Stimulated activated CD4-positive, alpha-beta T cell treated with anti-CD3 and anti-CD28 coated beads, Interleukin-12 subunit alpha, Interleukin-12 subunit beta, amount 100 ng/mL, for 48 hours (primary cell): ENCODE measurements around the gene CYP2W1.
A peak's percentile ranks its signal among the peaks of the same experiment; 100 is the strongest.
"Not testable (repeated sequence)": the region's sequence is repeated elsewhere in the genome, so short reads cannot be mapped to it uniquely, and the experiment has no call there.

Source experiments
- DNase-seq, 3 donors: peaks; one replicate each; pipeline ENCODE4 v3.0.0-alpha.2; 2020; ENCODE audit warnings: low read depth in 2 of 3, low spot score in 1 of 3

The CYP2W1 gene

GRCh38 chr7:983004-983615, at the start of gene CYP2W1:
Gene CYP2W1 (plus strand): TSS chr7:983181. CDS start chr7:983212, 31 bp downstream.
- DNase-seq, result no peak

GRCh38 chr7:934469-935163, 48.4 kb upstream of the CYP2W1 start:
- no peak for DNase-seq

- no peak for DNase-seq
Measured at GRCh38 chr7:935164-935873, 47.7 kb upstream of the CYP2W1 start.

- no peak for DNase-seq
Measured at GRCh38 chr7:935874-936385, 47.1 kb upstream of the CYP2W1 start.

- DNase-seq, result peak in 2 of 3 donors; percentile 27 to 50
Measured at GRCh38 chr7:936386-937054, 46.5 kb upstream of the CYP2W1 start.

GRCh38 chr7:937856-938484, 45.0 kb upstream of the CYP2W1 start:
- no peak for DNase-seq

GRCh38 chr7:938546-939185, 44.3 kb upstream of the CYP2W1 start:
- no peak for DNase-seq

- DNase-seq, result no peak
Measured at GRCh38 chr7:939843-940242, 43.1 kb upstream of the CYP2W1 start.

- no peak for DNase-seq
Measured at GRCh38 chr7:940599-941408, 42.2 kb upstream of the CYP2W1 start.

GRCh38 chr7:943793-944192, 39.2 kb upstream of the CYP2W1 start:
- not testable (repeated sequence) for DNase-seq

- DNase-seq, result no peak
Measured at GRCh38 chr7:944744-945143, 38.2 kb upstream of the CYP2W1 start.

GRCh38 chr7:945147-945555, 37.8 kb upstream of the CYP2W1 start:
- DNase-seq, result no peak

- no peak for DNase-seq
Measured at GRCh38 chr7:945556-946255, 37.3 kb upstream of the CYP2W1 start.

- no peak for DNase-seq
Measured at GRCh38 chr7:946256-946996, 36.6 kb upstream of the CYP2W1 start.

- no peak for DNase-seq
Measured at GRCh38 chr7:947391-948210, 35.4 kb upstream of the CYP2W1 start.

- no peak for DNase-seq
Measured at GRCh38 chr7:949021-949934, 33.7 kb upstream of the CYP2W1 start.
